ENCODE results near the gene PAPPA2.

DNA sequence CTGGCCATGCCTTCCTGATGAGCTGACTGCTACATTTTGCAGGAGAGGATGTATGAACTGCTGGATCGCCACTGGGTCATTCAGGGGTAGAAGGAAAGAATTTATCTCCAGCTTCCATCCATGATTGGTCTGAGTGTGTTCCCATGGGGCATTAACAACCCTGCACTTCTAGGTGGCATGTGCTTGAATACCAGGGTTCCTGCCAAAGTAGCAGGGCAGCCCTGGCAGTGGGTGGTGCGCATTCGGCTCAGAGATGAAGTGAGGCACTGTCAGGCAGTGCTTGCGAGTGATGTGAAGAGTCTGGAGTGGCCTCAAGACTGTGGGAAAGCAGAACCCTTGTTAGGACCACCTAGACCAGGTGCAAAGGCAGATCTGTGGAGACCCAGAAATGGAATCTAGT lies 406.6 kb downstream of the PAPPA2 start:
- TF ChIP-seq, protein P1, sequence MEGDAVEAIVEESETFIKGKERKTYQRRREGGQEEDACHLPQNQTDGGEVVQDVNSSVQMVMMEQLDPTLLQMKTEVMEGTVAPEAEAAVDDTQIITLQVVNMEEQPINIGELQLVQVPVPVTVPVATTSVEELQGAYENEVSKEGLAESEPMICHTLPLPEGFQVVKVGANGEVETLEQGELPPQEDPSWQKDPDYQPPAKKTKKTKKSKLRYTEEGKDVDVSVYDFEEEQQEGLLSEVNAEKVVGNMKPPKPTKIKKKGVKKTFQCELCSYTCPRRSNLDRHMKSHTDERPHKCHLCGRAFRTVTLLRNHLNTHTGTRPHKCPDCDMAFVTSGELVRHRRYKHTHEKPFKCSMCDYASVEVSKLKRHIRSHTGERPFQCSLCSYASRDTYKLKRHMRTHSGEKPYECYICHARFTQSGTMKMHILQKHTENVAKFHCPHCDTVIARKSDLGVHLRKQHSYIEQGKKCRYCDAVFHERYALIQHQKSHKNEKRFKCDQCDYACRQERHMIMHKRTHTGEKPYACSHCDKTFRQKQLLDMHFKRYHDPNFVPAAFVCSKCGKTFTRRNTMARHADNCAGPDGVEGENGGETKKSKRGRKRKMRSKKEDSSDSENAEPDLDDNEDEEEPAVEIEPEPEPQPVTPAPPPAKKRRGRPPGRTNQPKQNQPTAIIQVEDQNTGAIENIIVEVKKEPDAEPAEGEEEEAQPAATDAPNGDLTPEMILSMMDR (IDR thresholded peaks at IDR 0.05) = no peak
- TF ChIP-seq POLR2A (IDR thresholded peaks at IDR 0.05) = no peak
